HepG2 (cell line): Measurements from ENCODE around the gene CERS6. TPM values are rescaled to one million over a fixed set of nuclear protein-coding genes. Genes with fewer than 3 reads are reported as not detected.
A peak's percentile ranks its signal among the peaks of the same experiment; 100 is the strongest.

Experiments used
- AFF4 ChIP-seq: sonication (generic); formaldehyde crosslinking; IDR thresholded peaks from 2 replicates; pipeline ENCODE4 v1.4.0; 2020; ENCODE audit warnings: missing genetic modification reagents
- BCL6 ChIP-seq: IDR thresholded peaks from 2 replicates; pipeline ENCODE4 v1.6.1; 2016; ENCODE audit warnings: missing genetic modification reagents, missing compliant biosample characterization
- FOXC1 ChIP-seq: sonication (generic); formaldehyde crosslinking; IDR thresholded peaks from 2 replicates; pipeline ENCODE4 v1.8.0; 2022; ENCODE audit warnings: mild to moderate bottlenecking, missing genetic modification reagents, borderline replicate concordance
- FOXK1 ChIP-seq: sonication (generic); formaldehyde crosslinking; IDR thresholded peaks from 2 replicates; pipeline ENCODE4 v1.4.0; 2020; ENCODE audit warnings: low read depth, missing genetic modification reagents, borderline replicate concordance
- GMEB1 ChIP-seq: sonication (generic); formaldehyde crosslinking; IDR thresholded peaks from 2 replicates; pipeline ENCODE4 v1.5.1; 2020; ENCODE audit warnings: missing genetic modification reagents, mild to moderate bottlenecking, borderline replicate concordance
- KDM3A ChIP-seq: IDR thresholded peaks from 2 replicates; pipeline ENCODE4 v1.6.1; 2018; ENCODE audit warnings: low read depth, missing compliant biosample characterization
- MXD4 ChIP-seq: IDR thresholded peaks from 2 replicates; pipeline ENCODE4 v1.6.1; 2016; ENCODE audit warnings: mild to moderate bottlenecking, missing biosample characterization, missing genetic modification reagents
- PPARG ChIP-seq: conservative IDR thresholded peaks from 2 replicates; pipeline ENCODE4 v1.6.1; 2016; ENCODE audit warnings: missing biosample characterization, missing genetic modification reagents
- RARG ChIP-seq: sonication (generic); formaldehyde crosslinking; IDR thresholded peaks from 2 replicates; pipeline ENCODE4 v1.4.0; 2020; ENCODE audit warnings: low read depth, mild to moderate bottlenecking, missing genetic modification reagents
- TCF12 ChIP-seq, 2 experiments: fragments of 450-650 bp in 1 of 2; sonication (generic) in 1 of 2; formaldehyde crosslinking in 1 of 2; IDR thresholded peaks; 2 replicates each; pipeline versions ENCODE4 v1.6.1 to v1.8.0; 2017 to 2022; ENCODE audit warnings: antibody characterized with exemption in 1 of 2, mild to moderate bottlenecking in 1 of 2, missing genetic modification reagents in 1 of 2, moderate library complexity in 1 of 2
- YEATS2 ChIP-seq: sonication (generic); formaldehyde crosslinking; IDR thresholded peaks from 2 replicates; pipeline ENCODE4 v1.4.0; 2020; ENCODE audit warnings: missing genetic modification reagents, borderline replicate concordance
- ZNF329 ChIP-seq: sonication (generic); formaldehyde crosslinking; IDR thresholded peaks from 2 replicates; pipeline ENCODE4 v1.9.0; 2021; ENCODE audit warnings: low read depth, mild to moderate bottlenecking, missing genetic modification reagents
- ZNF558 ChIP-seq: sonication (generic); formaldehyde crosslinking; IDR thresholded peaks from 2 replicates; pipeline ENCODE4 v1.9.0; 2022; ENCODE audit warnings: mild to moderate bottlenecking, missing genetic modification reagents, borderline replicate concordance
- polyA plus RNA-seq, 8 experiments: library from polyadenylated mRNA; depleted of rRNA in 3 of 8; stranded (reverse) in 7 of 8; unstranded in 1 of 8; fragments of >200 nt; fragmentation: Illumina TruSeq in 4 of 8; extraction: Trizol in 4 of 8; gene quantifications; 2 replicates each; pipeline versions ENCODE4 v1.2.1 to v1.2.3, GENCODE V29; 2011 to 2016; ENCODE audit warnings: low read depth in 4 of 8, missing spikeins in 1 of 8, mixed read lengths in 1 of 8; ENCODE audit not compliant: insufficient read depth in 1 of 8
- total RNA-seq, 5 experiments: library from RNA; depleted of rRNA; stranded (reverse); fragments of >200 nt; fragmentation: Illumina TruSeq; extraction: Trizol; gene quantifications; 2 replicates each; pipeline ENCODE4 v1.2.3, GENCODE V29; 2016; ENCODE audit warnings: low read depth in 1 of 5
- TF ChIP-seq, protein P1 (sequence below): IDR thresholded peaks from 2 replicates; pipeline ENCODE4 v1.6.1; 2016; ENCODE audit warnings: low read depth, missing genetic modification reagents, missing compliant biosample characterization
- TF ChIP-seq, protein P2 (sequence below): sonication (generic); formaldehyde crosslinking; IDR thresholded peaks from 2 replicates; pipeline ENCODE4 v1.8.1; 2023; ENCODE audit warnings: mild to moderate bottlenecking, missing genetic modification reagents

Gene CERS6
- total and polyA plus RNA-seq, 2 of the 13 experiments (the other 11 are each of a cell fraction or from before 2014, with no cell fraction given): 10.1 to 20.3 TPM

- TF ChIP-seq AFF4 (CRISPR knock-in tag) (no peak), BCL6 (CRISPR knock-in tag) (no peak), FOXC1 (peak; percentile 97), GMEB1 (peak; percentile 57), YEATS2 (CRISPR knock-in tag) (no peak), FOXK1 (no peak), TCF12 (IDR thresholded peaks at IDR 0.05) (no peak), TCF12 (CRISPR knock-in tag; IDR thresholded peaks at IDR 0.05) (peak; percentile 28; the same call in 1 of the 2 replicates), MXD4 (CRISPR knock-in tag) (no peak; the same call in 1 of the 2 replicates), KDM3A (CRISPR knock-in tag) (peak; percentile 46; the same call in 1 of the 2 replicates), PPARG (CRISPR knock-in tag) (peak; percentile 15; the same call in 1 of the 2 replicates), RARG (CRISPR knock-in tag) (no peak), ZNF558 (CRISPR knock-in tag) (no peak), ZNF329 (CRISPR knock-in tag) (peak; percentile 56; the same call in 1 of the 2 replicates)
- TF ChIP-seq, protein P1, sequence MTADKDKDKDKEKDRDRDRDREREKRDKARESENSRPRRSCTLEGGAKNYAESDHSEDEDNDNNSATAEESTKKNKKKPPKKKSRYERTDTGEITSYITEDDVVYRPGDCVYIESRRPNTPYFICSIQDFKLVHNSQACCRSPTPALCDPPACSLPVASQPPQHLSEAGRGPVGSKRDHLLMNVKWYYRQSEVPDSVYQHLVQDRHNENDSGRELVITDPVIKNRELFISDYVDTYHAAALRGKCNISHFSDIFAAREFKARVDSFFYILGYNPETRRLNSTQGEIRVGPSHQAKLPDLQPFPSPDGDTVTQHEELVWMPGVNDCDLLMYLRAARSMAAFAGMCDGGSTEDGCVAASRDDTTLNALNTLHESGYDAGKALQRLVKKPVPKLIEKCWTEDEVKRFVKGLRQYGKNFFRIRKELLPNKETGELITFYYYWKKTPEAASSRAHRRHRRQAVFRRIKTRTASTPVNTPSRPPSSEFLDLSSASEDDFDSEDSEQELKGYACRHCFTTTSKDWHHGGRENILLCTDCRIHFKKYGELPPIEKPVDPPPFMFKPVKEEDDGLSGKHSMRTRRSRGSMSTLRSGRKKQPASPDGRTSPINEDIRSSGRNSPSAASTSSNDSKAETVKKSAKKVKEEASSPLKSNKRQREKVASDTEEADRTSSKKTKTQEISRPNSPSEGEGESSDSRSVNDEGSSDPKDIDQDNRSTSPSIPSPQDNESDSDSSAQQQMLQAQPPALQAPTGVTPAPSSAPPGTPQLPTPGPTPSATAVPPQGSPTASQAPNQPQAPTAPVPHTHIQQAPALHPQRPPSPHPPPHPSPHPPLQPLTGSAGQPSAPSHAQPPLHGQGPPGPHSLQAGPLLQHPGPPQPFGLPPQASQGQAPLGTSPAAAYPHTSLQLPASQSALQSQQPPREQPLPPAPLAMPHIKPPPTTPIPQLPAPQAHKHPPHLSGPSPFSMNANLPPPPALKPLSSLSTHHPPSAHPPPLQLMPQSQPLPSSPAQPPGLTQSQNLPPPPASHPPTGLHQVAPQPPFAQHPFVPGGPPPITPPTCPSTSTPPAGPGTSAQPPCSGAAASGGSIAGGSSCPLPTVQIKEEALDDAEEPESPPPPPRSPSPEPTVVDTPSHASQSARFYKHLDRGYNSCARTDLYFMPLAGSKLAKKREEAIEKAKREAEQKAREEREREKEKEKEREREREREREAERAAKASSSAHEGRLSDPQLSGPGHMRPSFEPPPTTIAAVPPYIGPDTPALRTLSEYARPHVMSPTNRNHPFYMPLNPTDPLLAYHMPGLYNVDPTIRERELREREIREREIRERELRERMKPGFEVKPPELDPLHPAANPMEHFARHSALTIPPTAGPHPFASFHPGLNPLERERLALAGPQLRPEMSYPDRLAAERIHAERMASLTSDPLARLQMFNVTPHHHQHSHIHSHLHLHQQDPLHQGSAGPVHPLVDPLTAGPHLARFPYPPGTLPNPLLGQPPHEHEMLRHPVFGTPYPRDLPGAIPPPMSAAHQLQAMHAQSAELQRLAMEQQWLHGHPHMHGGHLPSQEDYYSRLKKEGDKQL (CRISPR knock-in tag): no peak
- TF ChIP-seq, protein P2, sequence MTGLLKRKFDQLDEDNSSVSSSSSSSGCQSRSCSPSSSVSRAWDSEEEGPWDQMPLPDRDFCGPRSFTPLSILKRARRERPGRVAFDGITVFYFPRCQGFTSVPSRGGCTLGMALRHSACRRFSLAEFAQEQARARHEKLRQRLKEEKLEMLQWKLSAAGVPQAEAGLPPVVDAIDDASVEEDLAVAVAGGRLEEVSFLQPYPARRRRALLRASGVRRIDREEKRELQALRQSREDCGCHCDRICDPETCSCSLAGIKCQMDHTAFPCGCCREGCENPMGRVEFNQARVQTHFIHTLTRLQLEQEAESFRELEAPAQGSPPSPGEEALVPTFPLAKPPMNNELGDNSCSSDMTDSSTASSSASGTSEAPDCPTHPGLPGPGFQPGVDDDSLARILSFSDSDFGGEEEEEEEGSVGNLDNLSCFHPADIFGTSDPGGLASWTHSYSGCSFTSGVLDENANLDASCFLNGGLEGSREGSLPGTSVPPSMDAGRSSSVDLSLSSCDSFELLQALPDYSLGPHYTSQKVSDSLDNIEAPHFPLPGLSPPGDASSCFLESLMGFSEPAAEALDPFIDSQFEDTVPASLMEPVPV (CRISPR knock-in tag): no peak
Measured at GRCh38 chr2:168456521-168457189, 583 bp downstream of the CERS6 start (continued).
